OCI-LY7 (cell line): ENCODE measurements around the gene GREM2. TPM values are rescaled to one million over a fixed set of nuclear protein-coding genes. Genes with fewer than 3 reads are reported as not detected.

Experiments used
- BruUV-seq: library from RNA; stranded (reverse); fragments of 400-500 nt; replicated peaks from 2 replicates; lab custom pipeline; 2021; lab: Mats Ljungman, UMichigan
- CTCF ChIA-PET: fragments of 300-600 bp; sonication (Branson Sonifier 250); formaldehyde crosslinking; loops from one replicate; lab custom pipeline; 2022; ENCODE audit warnings: antibody characterized with exemption; ENCODE audit not compliant: unreplicated experiment; lab: Charles Lee
- POLR2A ChIA-PET: fragments of 300-600 bp; sonication (Branson Sonifier 250); formaldehyde crosslinking; loops from one replicate; lab custom pipeline; 2022; ENCODE audit warnings: antibody characterized with exemption; lab: Charles Lee
- DNase-seq: peaks from one replicate; pipeline ENCODE4 v3.0.0-alpha.2; 2015; ENCODE audit warnings: low spot score
- H2AFZ ChIP-seq: fragments of 200-600 bp; sonication (generic), shearing (Covaris generic); 2 replicates; pipeline ENCODE4 v1.6.1; 2014; ENCODE audit warnings: mild to moderate bottlenecking, antibody characterized with exemption, low read length, moderate library complexity
- H3K27ac ChIP-seq: fragments of 200-600 bp; sonication (generic); 2 replicates; pipeline ENCODE4 v1.5.1; 2014; ENCODE audit warnings: mixed run types, low read depth, mild to moderate bottlenecking, moderate library complexity, low read length, inconsistent platforms; ENCODE audit not compliant: poor library complexity, severe bottlenecking
- H3K36me3 ChIP-seq: fragments of 200-600 bp; sonication (generic); 2 replicates; pipeline ENCODE4 v1.6.1; 2014; ENCODE audit warnings: mild to moderate bottlenecking, antibody characterized with exemption, low read length, moderate library complexity, mixed read lengths; ENCODE audit not compliant: insufficient read depth
- H3K4me1 ChIP-seq: fragments of 200-600 bp; sonication (generic); 2 replicates; pipeline ENCODE4 v1.5.1; 2014; ENCODE audit warnings: mild to moderate bottlenecking, low read length; ENCODE audit not compliant: insufficient read depth, poor library complexity, severe bottlenecking
- H3K4me2 ChIP-seq: fragments of 200-600 bp; sonication (generic); 2 replicates; pipeline ENCODE4 v1.6.1; 2014; ENCODE audit warnings: mild to moderate bottlenecking, low read length
- H3K4me3 ChIP-seq: fragments of 200-600 bp; sonication (generic); 2 replicates; pipeline ENCODE4 v1.5.1; 2014; ENCODE audit warnings: mild to moderate bottlenecking, low read depth, low read length; ENCODE audit not compliant: poor library complexity, severe bottlenecking
- H3K79me2 ChIP-seq: fragments of 200-600 bp; sonication (generic); 2 replicates; pipeline ENCODE4 v1.6.1; 2016; ENCODE audit warnings: low read depth, mild to moderate bottlenecking, low read length, moderate library complexity, mixed read lengths; ENCODE audit not compliant: insufficient read depth
- H3K9me2 ChIP-seq: fragments of 200-600 bp; sonication (generic); 2 replicates; pipeline ENCODE4 v1.6.1; 2016; ENCODE audit warnings: mild to moderate bottlenecking, low read length, mixed read lengths; ENCODE audit not compliant: insufficient read depth
- H3K9me3 ChIP-seq: fragments of 200-600 bp; sonication (generic); 2 replicates; pipeline ENCODE4 v1.6.1; 2014; ENCODE audit warnings: mild to moderate bottlenecking, mixed run types, low read length, mixed read lengths
- H4K20me1 ChIP-seq: fragments of 200-600 bp; sonication (generic); 2 replicates; pipeline ENCODE4 v1.6.1; 2014; ENCODE audit warnings: mild to moderate bottlenecking, antibody characterized with exemption, low read length, moderate library complexity, mixed read lengths; ENCODE audit not compliant: insufficient read depth
- EZH2phosphoT487 ChIP-seq: fragments of 200-600 bp; sonication (generic); IDR thresholded peaks from 2 replicates; pipeline ENCODE4 v1.6.1; 2018; ENCODE audit warnings: low read depth, borderline replicate concordance, mild to moderate bottlenecking, mixed run types, antibody characterized with exemption, low read length, moderate library complexity, mixed read lengths
- intact Hi-C: fragments of 100-400 bp; cut with micrococcal nuclease; formaldehyde crosslinking; loops from one replicate; pipeline ENCODE4 v1.10.0; 2022; ENCODE audit not compliant: unreplicated experiment
- total RNA-seq, 2 experiments: library from RNA; depleted of rRNA in 1 of 2; stranded (reverse); fragments of >200 nt in 1 of 2; shearing (Covaris generic) in 1 of 2; gene quantifications; 2 replicates each; pipeline ENCODE4 v1.2.3, GENCODE V29; 2014 to 2022
- TF ChIP-seq, protein P1 (sequence below): fragments of 200-600 bp; sonication (generic); conservative IDR thresholded peaks from 2 replicates; pipeline ENCODE4 v1.5.1; 2014; ENCODE audit warnings: mild to moderate bottlenecking, antibody characterized with exemption, low read length, moderate library complexity, mixed read lengths

The GREM2 gene
- total RNA-seq, 2 experiments from 2014 or later, result not detected

GRCh38 chr1:240468656-240469055 lies 143.3 kb downstream of the GREM2 start:
- DNase-seq, result no peak
- ChIA-PET CTCF (no interaction called here), POLR2A (no interaction called here)
- Histone ChIP-seq H3K36me3 (no peaks in the 10 kb centered on the region), H3K4me1 (no peaks in the 10 kb centered on the region), H3K79me2 (no peaks in the 10 kb centered on the region), H4K20me1 (no peaks in the 10 kb centered on the region), H3K9me3 (no peaks in the 10 kb centered on the region), H3K27ac (no peak overlapping the region), H3K4me2 (no peak overlapping the region), H2AFZ (no peak overlapping the region), H3K4me3 (no peak overlapping the region), H3K9me2 (no peaks in the 10 kb centered on the region)
- TF ChIP-seq EZH2phosphoT487, result no peak
- TF ChIP-seq, protein P1, sequence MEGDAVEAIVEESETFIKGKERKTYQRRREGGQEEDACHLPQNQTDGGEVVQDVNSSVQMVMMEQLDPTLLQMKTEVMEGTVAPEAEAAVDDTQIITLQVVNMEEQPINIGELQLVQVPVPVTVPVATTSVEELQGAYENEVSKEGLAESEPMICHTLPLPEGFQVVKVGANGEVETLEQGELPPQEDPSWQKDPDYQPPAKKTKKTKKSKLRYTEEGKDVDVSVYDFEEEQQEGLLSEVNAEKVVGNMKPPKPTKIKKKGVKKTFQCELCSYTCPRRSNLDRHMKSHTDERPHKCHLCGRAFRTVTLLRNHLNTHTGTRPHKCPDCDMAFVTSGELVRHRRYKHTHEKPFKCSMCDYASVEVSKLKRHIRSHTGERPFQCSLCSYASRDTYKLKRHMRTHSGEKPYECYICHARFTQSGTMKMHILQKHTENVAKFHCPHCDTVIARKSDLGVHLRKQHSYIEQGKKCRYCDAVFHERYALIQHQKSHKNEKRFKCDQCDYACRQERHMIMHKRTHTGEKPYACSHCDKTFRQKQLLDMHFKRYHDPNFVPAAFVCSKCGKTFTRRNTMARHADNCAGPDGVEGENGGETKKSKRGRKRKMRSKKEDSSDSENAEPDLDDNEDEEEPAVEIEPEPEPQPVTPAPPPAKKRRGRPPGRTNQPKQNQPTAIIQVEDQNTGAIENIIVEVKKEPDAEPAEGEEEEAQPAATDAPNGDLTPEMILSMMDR, result no peak
- no TSS peak for BruUV-seq
- intact Hi-C loops, result no loop called here

- intact Hi-C loops, result no loop called here
- Histone ChIP-seq H3K79me2 (no peaks in the 10 kb centered on the region), H2AFZ (no peak overlapping the region), H4K20me1 (no peaks in the 10 kb centered on the region), H3K36me3 (no peaks in the 10 kb centered on the region), H3K9me3 (no peaks in the 10 kb centered on the region), H3K4me1 (no peaks in the 10 kb centered on the region), H3K4me2 (no peak overlapping the region), H3K4me3 (no peak overlapping the region), H3K27ac (no peak overlapping the region), H3K9me2 (no peaks in the 10 kb centered on the region)
- TF ChIP-seq EZH2phosphoT487, result no peak
- TF ChIP-seq, protein P1, result no peak
- ChIA-PET CTCF (no interaction called here), POLR2A (no interaction called here)
- no TSS peak for BruUV-seq
- DNase-seq, result no peak
Measured at GRCh38 chr1:240467895-240468294, 144.1 kb downstream of the GREM2 start.

DNA sequence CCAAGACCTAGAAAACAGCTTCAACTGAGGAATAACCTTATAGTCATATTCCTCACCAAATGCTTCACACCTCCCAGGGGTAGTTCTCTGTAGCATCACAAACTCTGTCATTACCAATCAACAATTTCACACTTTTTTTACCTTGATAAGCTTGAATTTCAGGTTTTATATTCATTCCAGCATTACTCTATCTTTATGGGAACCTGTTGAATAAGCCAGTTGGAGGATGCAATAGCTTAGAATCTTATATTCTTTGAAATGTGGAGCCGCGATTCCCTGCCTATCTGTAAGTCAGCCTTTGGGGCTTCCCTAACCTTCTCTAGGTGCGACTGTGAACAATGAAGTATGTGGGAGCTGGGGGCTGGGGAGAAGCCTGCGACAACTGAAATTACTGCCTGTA lies 145.4 kb downstream of the GREM2 start:
- no TSS peak for BruUV-seq
- H3K79me2 ChIP-seq, result no peaks in the 10 kb centered on the region
- H3K4me1 ChIP-seq, result no peaks in the 10 kb centered on the region
- H3K4me2 ChIP-seq, result no peak overlapping the region
- POLR2A ChIA-PET, result interaction anchor here (0.6 kb wide), 1 partner anchor 22 kb away, joined by 4 read pairs; no protein-coding TSS in a partner anchor
- intact Hi-C loops, result no loop called here
- no peaks in the 10 kb centered on the region for H3K9me2 ChIP-seq
- TF ChIP-seq, protein P1, result no peak
- TF ChIP-seq EZH2phosphoT487, result no peak
- DNase-seq, result no peak
- no peak overlapping the region for H3K27ac ChIP-seq
- H3K36me3 ChIP-seq, result no peaks in the 10 kb centered on the region
- CTCF ChIA-PET, result no interaction called here
- H4K20me1 ChIP-seq, result no peaks in the 10 kb centered on the region
- H2AFZ ChIP-seq, result no peak overlapping the region
- no peak overlapping the region for H3K4me3 ChIP-seq
- no peaks in the 10 kb centered on the region for H3K9me3 ChIP-seq
